HTERT RPE-1 (cell line): Measurements from ENCODE around the gene CRAMP1.

Experiments
- in situ Hi-C: fragments of 300-500 bp; cut with MboI; formaldehyde crosslinking; loops from 4 replicates; pipeline ENCODE4 v1.14.3; 2020; ENCODE audit warnings: low sequenced_read_pairs

The CRAMP1 gene

DNA sequence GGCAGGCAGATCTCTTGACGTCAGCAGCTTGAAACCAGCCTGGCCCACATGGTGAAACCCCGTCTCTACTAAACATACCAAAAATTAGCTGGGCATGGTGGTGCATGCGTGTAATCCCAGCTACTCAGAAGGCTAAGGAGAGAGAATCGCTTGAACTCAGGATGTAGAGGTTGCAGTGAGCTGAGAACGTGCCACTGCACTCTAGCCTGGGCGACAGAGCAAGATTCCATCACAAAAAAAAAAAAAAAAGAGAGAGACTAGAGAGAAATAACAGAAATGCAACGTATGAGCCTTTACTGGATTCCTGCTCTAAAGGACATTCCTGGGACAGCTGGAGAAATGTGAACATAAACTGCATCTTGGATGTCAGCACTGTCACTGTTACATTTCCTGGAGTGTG, 11.1 kb upstream of the CRAMP1 start:
- in situ Hi-C loops: no loop called here

DNA sequence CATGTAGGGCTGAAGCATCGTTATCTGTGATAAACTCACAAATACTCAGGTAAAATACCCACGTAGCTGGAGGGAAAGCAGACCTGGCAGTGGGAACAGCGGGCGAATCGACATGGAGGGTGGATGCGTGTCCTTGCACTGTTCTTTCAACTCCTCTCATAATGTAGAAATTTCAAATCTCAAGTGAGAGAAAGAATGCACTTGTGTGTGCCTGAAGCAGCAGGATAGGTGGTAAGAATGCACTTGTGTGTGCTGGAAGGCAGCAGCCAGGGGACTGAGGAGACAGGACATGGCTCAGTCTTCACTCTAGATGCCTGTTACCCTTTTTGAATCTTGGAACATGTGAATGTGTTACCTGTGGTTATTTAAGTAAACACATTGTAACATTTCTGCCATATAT, 10.7 kb upstream of the CRAMP1 start:
- in situ Hi-C loops: no loop called here

DNA sequence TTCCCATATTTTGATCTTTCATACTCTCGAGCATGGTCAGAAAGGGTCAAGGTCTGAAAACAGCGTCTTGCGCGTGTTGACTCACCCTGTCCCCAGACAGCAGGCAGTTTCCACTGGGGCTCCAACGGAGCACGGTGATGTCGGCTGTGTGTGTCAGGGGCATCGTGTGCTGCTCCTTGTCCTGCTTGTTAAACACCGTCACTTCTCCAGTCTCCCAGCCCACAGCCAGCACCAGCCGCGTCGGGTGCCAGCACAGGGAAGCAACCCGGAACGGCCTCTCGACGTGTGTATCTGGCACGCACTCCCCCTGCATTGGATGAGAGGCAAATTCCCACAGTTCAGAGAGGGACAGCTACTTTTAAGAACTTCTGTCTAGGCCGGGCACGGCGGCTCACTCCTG, 9.9 kb upstream of the CRAMP1 start:
- in situ Hi-C loops: no loop called here

DNA sequence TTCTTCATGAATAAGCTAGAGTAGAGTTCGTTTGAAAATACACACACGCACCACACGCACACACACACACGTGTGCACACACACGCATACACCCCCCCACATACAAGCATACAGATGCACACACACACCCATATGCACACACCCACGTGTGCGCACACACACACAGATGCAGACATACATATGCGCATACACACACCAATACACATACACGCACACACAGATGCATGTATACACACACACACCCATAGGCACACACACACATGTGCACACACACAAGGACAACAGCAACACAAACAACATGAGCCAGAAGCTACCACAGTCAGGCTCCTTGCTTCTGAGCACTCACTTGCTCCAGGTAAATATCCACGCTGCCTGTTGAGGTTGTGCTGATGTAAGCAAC, 5.4 kb upstream of the CRAMP1 start:
- in situ Hi-C loops: no loop called here

DNA sequence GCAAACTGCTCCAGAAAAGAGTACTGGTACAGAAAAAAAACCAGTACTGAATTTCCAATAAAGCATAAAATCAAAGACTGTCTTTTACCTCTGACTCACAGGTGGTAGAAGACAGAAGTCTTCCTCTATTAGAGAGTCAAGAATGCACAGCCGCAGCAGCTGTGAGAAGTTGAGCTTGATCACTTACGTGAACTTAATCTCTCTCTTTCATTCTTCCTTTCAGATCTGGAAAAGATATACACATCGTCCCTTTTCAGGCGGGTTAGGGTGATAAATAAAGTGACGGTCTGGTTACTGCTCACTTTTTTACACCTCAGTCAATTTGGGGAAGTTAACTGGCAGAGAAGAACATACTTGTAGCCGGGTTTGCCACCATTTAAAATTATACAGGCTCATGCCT, 4.2 kb upstream of the CRAMP1 start:
- in situ Hi-C loops: no loop called here

DNA sequence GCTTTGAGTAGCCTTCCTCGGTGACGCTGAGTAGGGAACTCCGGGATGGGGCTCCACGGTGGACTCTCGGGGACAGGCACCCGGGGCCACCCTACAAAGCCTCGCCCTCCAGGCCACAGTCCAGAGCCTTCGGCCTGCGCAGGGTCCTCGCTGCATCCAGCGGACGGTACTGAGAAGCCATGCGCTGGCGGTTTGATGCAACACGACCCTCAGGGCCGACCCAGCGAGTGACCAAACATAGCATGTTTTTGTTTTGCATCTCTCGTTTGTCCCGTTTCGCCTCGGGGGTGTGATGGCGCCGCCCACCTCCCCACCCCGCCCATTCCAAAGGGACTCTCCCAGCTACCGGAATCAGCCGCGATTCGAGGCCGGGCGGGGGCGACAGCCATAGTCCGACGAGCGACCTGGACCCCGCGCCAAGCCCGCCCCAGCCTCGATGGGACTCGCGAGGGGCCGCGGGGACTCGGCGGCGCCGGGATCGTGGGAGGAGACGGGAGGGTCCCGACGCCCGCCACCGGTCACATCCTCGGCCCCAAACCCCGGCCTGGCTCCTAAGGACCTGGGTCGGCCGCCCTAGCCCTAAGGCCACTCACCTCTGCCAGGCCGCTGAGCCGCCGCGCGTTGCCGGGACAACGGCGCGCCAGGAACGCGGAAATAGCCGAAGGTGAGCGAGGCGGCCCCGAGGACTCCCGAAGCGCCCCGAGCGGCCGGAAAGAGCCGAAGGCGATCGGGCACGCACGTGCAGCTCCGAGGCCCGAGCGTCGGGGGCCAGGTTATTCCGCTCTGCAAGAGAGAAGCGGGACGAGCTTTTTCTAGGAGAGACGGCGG, 1.9 kb upstream of the CRAMP1 start:
- in situ Hi-C loops: no loop called here

DNA sequence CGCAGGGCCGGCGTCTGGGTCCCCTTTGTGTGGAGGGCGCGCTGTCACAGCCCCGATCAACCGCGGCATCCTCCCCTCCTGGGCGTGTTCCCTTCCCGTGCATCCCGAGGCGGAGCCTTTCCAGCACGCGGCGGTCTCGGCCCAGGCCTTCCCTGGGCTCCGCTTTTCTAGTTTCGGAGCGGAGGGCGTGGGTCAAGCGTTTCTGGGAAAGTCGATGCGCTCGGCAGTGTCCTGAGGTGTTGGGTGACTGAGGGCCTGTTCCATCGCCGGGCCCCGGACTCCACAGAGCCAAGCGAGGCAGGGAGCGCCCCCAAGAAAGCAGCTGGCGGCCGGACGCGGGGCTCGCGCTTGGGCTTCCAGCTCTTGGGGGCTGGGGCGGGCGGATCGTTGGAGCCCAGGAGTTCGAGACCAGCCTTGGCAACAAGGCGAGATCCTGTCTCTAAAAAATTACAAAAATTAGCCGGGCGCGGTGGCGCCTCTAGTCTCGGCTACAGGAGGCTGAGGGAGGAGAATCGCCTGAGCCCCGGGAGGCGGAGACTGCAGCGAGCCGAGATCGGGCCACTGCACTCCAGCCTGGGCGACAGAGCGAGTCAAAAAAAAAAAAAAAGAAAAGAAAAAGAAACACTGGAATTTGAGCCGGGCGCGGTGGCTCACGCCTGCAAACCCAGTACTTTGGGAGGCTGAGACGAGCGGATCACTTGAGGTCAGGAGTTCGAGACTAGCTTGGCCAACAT, 1.1 kb upstream of the CRAMP1 start:
- in situ Hi-C loops: no loop called here

DNA sequence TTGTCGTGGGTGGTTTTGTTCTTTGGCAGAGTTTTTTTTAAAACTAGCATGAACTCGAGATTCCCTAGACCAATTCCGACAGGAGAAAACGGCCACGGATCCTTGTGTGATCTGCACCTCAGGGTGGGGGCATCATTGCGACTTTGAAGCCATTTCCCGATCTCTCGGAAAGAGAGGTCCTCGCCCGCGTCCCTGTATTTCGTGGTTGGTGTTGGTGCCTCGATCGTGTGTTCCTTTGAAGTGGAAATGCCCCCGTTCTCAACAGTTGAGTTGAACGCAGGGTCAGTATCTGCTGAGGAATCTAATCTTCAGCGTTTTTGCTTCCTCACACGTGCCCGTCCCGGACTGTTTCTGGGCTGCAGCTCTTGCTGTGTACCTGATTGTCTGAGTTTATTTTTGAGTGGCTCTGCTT, 1.1 kb downstream of the CRAMP1 start:
- in situ Hi-C loops: no loop called here

DNA sequence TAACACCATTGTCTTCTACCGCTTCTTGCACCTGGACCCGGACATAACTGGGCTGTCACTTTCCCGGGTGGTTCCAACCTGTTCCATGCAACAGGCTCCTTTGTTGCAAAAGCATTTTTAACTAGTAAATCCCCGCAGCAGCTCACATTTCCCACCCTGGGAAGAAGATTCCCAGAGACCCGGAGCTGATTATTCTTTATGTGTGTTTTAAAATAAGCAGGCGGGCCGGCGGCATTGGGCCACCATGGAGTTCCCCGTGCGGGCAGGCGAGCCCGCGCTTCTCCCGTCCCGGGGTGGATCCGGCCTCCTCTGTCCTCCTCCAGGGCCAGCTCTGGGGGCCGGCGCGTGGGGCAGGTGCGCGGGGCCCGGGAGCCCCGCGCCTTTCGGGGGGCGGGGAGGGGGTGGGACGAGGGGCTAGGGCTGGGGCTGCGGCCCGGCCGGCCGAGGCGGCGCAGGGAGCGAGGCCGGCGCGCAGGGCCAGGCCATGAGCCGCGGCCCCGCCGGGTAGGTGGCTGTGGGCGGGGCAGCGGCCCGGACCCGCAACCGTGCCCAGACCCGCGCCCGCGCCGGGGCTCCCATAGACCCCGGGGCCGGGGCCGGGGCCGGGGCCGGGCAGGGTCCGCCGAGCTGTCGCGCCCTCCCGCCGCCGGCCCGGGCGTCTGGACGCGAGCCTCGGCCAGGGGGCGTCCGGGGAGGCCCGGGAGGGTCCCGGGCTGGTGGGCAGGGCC, 1.7 kb downstream of the CRAMP1 start:
- in situ Hi-C loops: no loop called here

DNA sequence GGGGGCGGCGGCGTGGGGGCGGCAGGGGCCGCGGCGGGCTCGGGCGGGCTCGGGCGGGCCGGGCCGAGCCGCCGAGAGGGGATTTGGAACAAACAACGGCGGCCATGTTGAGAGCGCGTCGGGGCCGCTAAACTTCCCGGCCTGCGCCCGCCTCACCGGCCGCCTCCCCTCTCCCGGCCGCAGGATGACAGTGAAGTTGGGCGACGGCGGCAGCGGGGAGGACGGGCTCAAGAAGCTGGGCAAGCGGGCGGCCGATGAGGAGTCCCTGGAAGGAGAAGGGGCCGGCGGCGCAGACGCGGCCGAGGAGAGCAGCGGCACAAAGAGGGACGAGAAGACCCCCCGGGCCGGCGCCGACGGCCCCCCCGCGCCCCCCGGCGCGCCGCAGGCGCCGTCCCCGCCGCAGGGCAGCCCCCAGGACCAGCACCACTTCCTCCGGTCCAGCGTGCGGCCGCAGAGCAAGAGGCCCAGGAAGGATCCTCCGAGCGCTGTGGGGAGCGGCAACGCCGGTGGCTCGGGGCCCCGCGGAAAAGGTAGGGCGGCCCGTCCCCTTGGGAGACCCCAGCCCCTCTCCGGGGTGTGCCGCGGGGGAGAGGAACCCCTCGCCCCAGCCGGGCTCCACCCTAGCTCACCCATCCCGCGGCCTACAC, 2.4 kb downstream of the CRAMP1 start:
- in situ Hi-C loops: no loop called here

DNA sequence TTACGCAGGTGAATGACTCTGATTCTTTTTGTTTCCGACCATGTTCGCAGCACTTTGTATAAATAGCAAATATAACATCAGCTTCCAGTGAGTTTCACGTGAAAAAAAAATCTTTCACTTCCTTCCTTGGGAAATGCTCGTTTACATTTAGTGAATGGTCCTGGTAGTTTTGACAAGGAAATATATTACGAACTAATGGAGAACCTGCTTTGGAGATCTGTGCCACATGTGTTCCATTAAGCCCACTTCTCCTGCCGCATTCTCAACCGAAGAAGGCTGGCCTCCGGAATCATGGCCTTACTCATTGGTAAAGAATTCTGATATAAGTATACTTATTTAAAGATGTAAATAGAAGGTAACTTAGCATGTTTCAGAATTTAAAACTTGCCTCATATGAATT, 3.6 kb downstream of the CRAMP1 start:
- in situ Hi-C loops: no loop called here

DNA sequence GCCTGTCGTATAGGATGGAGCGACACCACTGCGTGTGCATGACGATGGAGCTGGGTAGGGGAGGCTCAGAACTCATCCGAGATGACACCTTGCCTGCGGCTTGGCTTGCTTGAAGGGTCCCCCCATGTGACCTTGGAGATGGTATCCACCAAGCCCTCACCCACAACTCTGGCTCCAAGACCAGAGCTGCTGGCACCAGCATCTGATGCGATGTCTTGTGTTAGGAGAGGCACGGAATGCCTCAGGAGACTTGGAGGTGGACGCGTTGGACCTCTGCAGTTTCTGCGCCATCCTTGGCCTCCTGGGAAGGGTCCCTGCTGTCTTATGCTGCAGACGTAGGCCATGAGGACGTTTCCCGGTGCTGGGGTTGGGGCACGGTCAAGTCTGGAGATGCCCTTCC, 7.8 kb downstream of the CRAMP1 start:
- in situ Hi-C loops: no loop called here

DNA sequence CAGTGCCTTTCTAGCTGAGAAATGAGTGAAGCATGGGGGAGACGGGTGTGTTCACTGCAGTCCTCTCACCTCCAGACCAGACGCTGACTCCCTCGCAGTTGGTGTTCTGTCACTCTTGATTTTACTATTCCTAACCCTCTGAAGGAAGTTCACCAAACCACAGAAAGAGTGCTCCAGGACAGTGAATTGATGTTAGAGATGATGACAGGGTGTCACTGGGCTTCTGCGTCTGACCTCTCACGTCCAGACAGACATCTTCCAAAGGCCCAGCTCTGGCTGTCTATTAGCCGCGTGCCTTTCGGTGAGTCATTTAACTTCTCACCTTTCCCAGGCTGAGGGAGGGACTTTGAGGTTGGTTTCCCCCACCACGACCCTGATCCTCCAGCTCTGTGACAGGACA, 8.2 kb downstream of the CRAMP1 start:
- in situ Hi-C loops: no loop called here

DNA sequence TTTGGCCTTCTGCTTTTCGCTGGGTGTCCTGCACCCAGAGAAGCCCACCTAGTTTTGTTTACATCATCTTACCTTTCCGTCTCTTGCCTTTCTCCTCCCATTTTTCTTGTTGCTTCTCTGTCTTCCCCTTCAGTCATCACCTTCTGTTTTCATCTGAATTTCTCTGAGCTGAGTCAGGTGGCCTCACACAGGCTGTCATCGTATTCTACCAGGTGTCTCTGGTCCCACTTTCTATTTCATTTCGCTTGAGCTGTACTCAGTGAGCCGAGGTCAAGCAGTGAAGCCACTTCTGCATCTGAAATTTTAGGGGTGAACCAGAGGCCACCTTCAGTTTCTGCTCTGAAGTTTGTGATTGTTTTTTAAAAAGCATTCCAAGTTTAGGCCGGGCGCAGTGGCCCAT, 9.7 kb downstream of the CRAMP1 start:
- in situ Hi-C loops: no loop called here

DNA sequence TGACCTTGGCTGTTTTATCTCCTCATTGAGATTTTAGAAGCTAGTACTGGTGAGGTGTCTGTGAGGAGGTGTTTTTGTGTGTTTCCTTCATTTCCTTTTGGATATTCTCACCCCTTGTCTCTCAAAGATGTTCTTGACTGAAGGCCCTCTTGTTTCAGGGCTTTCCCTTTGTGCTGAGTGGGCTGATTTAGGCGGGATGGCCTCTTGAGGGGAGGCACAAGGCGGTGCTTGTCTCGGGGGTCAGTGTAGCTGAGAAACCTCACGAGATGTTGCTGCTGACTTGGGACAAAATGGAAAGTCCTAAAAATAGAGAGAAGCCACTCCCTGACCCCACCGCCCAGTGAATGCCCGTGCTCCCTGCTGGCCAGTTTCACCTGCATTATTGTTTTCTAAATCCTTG, 14.2 kb downstream of the CRAMP1 start:
- in situ Hi-C loops: no loop called here

DNA sequence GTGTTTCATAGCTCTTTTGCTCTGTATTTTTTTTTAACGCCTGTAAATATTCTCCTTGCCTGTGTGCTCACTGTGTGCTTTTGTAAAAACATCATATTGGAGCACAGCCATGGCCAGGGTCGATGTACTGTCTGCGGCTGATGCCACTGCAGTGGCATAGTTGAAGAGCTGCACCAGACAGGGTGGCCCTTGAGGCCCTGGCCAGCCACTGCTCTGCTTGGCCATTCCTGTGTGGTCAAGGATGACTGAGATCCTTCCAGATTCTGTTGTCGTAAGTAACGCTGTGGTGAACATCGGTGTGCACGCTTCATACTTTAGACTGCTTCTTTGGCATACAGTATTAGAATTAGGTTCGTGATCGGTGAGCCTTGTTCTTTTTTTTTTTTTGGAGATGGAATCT, 14.6 kb downstream of the CRAMP1 start:
- in situ Hi-C loops: no loop called here

DNA sequence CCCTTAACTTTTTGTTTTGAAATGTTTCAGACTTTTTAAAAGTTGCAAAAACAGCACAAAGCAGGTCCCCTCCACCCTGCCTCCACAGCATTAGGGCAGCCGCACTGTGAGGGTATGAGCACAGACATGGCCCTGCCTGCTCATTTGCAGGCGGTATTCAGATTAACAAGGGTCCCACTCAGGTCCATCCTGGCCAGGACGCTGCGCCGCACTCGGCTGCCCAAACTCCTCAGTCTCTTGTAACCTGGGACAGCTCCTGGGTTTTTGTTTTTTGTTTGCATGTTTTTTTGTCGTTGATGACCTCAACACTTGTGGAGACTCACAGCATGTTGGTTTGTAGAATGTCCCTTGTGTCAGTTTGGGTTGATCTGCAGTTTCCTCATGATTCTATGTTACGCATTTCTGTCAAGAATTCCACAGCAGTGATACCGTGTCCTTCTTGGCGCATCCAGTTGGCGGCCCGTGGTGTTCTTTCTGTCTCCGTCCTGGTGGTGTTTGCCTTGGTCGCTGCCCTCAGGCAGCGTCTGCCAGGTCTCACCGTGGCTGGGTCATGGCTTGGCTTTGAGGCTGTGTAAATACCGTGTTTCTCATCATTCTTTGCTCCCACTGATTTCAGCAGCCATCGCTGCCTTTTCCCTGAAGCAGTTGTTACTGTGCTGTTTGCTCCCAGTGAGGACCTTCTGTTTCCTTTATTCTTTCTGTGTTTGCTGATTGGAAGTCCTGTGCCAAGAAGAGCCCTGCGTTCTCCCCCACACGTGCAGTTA, 18.5 kb downstream of the CRAMP1 start:
- in situ Hi-C loops: no loop called here

DNA sequence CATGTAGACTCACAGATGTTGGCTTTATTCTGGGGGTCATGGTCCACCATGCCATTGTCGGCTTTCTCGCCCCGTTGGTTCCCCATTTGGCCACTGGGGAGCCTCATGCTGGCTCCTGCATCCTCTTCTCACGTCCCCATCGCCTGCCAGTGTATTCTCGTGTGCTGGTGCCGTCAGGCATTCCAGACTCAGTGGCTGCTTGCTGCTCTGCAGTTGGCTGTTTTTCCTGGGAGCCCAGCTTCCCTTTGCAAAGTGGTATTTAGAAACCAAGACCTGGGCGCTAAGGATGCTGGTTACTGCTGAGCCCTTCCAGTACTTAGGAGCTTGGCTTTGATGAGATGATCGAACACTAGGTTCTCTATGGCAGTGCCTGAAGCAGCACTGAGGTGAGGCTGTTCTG, 19.1 kb downstream of the CRAMP1 start:
- in situ Hi-C loops: no loop called here

DNA sequence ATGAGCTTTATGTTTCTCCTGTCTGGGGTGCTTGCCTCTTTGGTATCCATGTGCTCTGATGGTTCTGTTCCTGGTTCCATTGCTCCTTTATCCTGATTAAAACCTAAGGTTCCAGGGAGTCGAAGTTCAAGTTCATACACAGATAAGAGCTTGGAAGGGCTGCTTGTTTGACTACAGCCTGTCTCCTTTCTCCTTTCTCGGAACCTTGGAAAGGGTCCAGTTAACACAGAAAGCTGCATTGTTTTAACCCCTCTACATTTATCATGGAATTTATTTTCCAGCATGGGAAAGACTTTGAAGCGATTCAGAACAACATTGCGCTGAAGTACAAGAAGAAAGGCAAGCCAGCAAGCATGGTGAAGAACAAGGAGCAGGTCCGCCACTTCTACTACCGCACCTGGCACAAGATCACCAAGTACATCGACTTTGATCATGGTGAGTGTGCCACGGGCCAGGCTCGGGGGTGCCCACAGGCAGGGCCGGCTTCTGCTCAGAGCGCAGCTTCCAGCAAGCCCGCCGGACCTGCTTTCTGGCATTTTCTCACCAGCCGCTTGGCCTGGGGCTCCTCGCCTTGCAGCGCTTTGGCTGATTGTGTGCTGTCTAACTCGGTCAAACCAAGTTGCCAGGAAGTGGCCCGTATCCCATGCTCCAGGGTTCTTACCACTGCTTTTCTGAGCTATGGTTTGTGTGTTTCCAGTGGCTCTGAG, 19.9 kb downstream of the CRAMP1 start:
- in situ Hi-C loops: no loop called here

DNA sequence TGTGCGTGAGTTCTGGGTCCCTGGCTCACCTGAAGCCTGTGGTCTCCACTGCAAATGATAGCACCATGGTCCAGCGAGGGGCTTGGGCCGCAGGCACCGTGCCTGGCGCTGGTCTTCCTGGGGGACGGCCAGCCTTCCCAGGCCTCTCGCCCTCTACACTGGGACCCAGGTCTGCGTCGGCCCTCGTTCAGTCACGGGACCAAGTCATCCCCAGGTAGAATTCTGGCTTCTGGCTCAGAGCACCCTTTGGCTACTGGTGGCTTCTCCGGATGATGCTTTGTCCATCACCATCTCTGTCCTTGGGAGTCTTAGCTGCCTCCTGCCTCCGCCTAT, 20.4 kb downstream of the CRAMP1 start:
- in situ Hi-C loops: no loop called here
